ENCODE results near the gene CFHR5.
"Not testable (repeated sequence)": the region's sequence is repeated elsewhere in the genome, so short reads cannot be mapped to it uniquely, and the experiment has no call there.

CFHR5 gene

GRCh38 chr1:196977278-196977677 is at the start of gene CFHR5:
CFHR5 (plus strand) TSS chr1:196977556; CDS start chr1:196977665, 109 bp downstream.
- no peak for DNase-seq (ENCODE audit: low spot score)

GRCh38 chr1:196932853-196933252 is 44.5 kb upstream of the CFHR5 start:
- not testable (repeated sequence) for DNase-seq (ENCODE audit: low spot score)

- no peak for DNase-seq (ENCODE audit: low spot score)
Observed at GRCh38 chr1:196933531-196934189, 43.7 kb upstream of the CFHR5 start.

- not testable (repeated sequence) for DNase-seq (ENCODE audit: low spot score)
Observed at GRCh38 chr1:196941474-196941873, 35.9 kb upstream of the CFHR5 start.

- not testable (repeated sequence) for DNase-seq (ENCODE audit: low spot score)
Observed at GRCh38 chr1:196943568-196943967, 33.8 kb upstream of the CFHR5 start, which contains the start of gene CFHR2. CFHR2 (plus strand) TSS chr1:196943738; CDS start chr1:196943881, 143 bp downstream.

GRCh38 chr1:196951711-196952394 is 25.5 kb upstream of the CFHR5 start:
- no peak for DNase-seq (ENCODE audit: low spot score)

- DNase-seq (ENCODE audit: low spot score): no peak
Observed at GRCh38 chr1:196954778-196955177, 22.6 kb upstream of the CFHR5 start.

- DNase-seq (ENCODE audit: low spot score): no peak
Observed at GRCh38 chr1:196955926-196956325, 21.4 kb upstream of the CFHR5 start.

GRCh38 chr1:196960854-196961253 is 16.5 kb upstream of the CFHR5 start:
- DNase-seq (ENCODE audit: low spot score): no peak

GRCh38 chr1:196970182-196970581 is 7.2 kb upstream of the CFHR5 start:
- no peak for DNase-seq (ENCODE audit: low spot score)

- no peak for DNase-seq (ENCODE audit: low spot score)
Observed at GRCh38 chr1:196976278-196976677, 1.1 kb upstream of the CFHR5 start.

- no peak for DNase-seq (ENCODE audit: low spot score)
Observed at GRCh38 chr1:196980859-196981258, 3.5 kb downstream of the CFHR5 start.

GRCh38 chr1:196982247-196982646 is 4.9 kb downstream of the CFHR5 start:
- DNase-seq (ENCODE audit: low spot score): not testable (repeated sequence)

- peak; percentile 16 for DNase-seq (ENCODE audit: low spot score)
Observed at GRCh38 chr1:196991919-196992651, 14.7 kb downstream of the CFHR5 start.

- no peak for DNase-seq (ENCODE audit: low spot score)
Observed at GRCh38 chr1:196993916-196994315, 16.6 kb downstream of the CFHR5 start.

- DNase-seq (ENCODE audit: low spot score): no peak
Observed at GRCh38 chr1:196997423-196997822, 20.1 kb downstream of the CFHR5 start.

GRCh38 chr1:197001828-197002227 is 24.5 kb downstream of the CFHR5 start:
- DNase-seq (ENCODE audit: low spot score): no peak

GRCh38 chr1:197003132-197003531 is 25.8 kb downstream of the CFHR5 start:
- DNase-seq (ENCODE audit: low spot score): no peak

GRCh38 chr1:197008861-197009260 is 31.5 kb downstream of the CFHR5 start:
- DNase-seq (ENCODE audit: low spot score): no peak

- DNase-seq (ENCODE audit: low spot score): no peak
Observed at GRCh38 chr1:197011614-197012013, 34.3 kb downstream of the CFHR5 start.

GRCh38 chr1:197013234-197013633 is 35.9 kb downstream of the CFHR5 start:
- DNase-seq (ENCODE audit: low spot score): no peak

GRCh38 chr1:197016751-197017150 is 39.4 kb downstream of the CFHR5 start:
- no peak for DNase-seq (ENCODE audit: low spot score)

Measured in HuH-7.5 (cell line).